WTC11 (cell line): ENCODE data around the gene BMP5. TPM values are rescaled to one million over a fixed set of nuclear protein-coding genes. Genes with fewer than 3 reads are reported as not detected.

ENCODE experiments used
- ATAC-seq: fragments of 200-7000 bp; cut with Tn5 transposase; 2 replicates; pipeline ENCODE4 v1.10.0; 2021; ENCODE audit warnings: mild to moderate bottlenecking, moderate library complexity
- CTCF ChIA-PET: fragments of 300-600 bp; sonication (Branson Sonifier 250); formaldehyde crosslinking; loops from one replicate; lab custom pipeline; 2021; ENCODE audit warnings: antibody characterized with exemption; lab: Charles Lee
- POLR2A ChIA-PET: fragments of 350-600 bp; sonication (Branson Sonifier 250); formaldehyde crosslinking; loops from one replicate; lab custom pipeline; 2021; ENCODE audit warnings: antibody characterized with exemption; lab: Charles Lee
- DNase-seq: peaks from one replicate; pipeline ENCODE4 v3.0.0; 2021; ENCODE audit warnings: low spot score
- H3K27ac Mint-ChIP-seq: 2 replicates; pipeline ENCODE4 v1.8.0; 2021; ENCODE audit warnings: mixed read lengths
- H3K27me3 Mint-ChIP-seq: 2 replicates; pipeline ENCODE4 v1.8.0; 2021; ENCODE audit warnings: low read depth, mild to moderate bottlenecking, moderate library complexity, mixed read lengths
- H3K36me3 Mint-ChIP-seq: 2 replicates; pipeline ENCODE4 v1.8.0; 2021; ENCODE audit warnings: mixed read lengths
- H3K4me1 Mint-ChIP-seq: 2 replicates; pipeline ENCODE4 v1.8.0; 2022; ENCODE audit warnings: mixed read lengths
- H3K4me3 Mint-ChIP-seq: 2 replicates; pipeline ENCODE4 v1.8.0; 2021; ENCODE audit warnings: mild to moderate bottlenecking, moderate library complexity, mixed read lengths
- H3K9me3 Mint-ChIP-seq: 2 replicates; pipeline ENCODE4 v1.8.0; 2021; ENCODE audit warnings: mixed read lengths
- ELF4 ChIP-seq: sonication (generic); formaldehyde crosslinking; IDR thresholded peaks from 2 replicates; pipeline ENCODE4 v1.8.1; 2022; ENCODE audit warnings: low read depth, mild to moderate bottlenecking, moderate library complexity, missing genetic modification reagents
- ERG ChIP-seq: fragments of 250-450 bp; sonication (Bioruptor Pico); IDR thresholded peaks from 2 replicates; pipeline ENCODE4 v1.8.0; 2021; ENCODE audit warnings: mild to moderate bottlenecking
- GABPB1 ChIP-seq: sonication (generic); formaldehyde crosslinking; IDR thresholded peaks from 2 replicates; pipeline ENCODE4 v1.8.1; 2023; ENCODE audit warnings: mild to moderate bottlenecking, missing genetic modification reagents
- GTF2I ChIP-seq: fragments of 250-450 bp; sonication (Bioruptor Pico); conservative IDR thresholded peaks from 2 replicates; pipeline ENCODE4 v1.4.0; 2021; ENCODE audit warnings: mild to moderate bottlenecking
- IRF1 ChIP-seq: sonication (generic); formaldehyde crosslinking; IDR thresholded peaks from 2 replicates; pipeline ENCODE4 v1.8.0; 2023; ENCODE audit warnings: missing genetic modification reagents
- MYBL2 ChIP-seq: sonication (generic); formaldehyde crosslinking; IDR thresholded peaks from 2 replicates; pipeline ENCODE4 v1.8.1; 2023; ENCODE audit warnings: mild to moderate bottlenecking, moderate library complexity, missing genetic modification reagents
- NFE2L1 ChIP-seq: sonication (generic); formaldehyde crosslinking; IDR thresholded peaks from 2 replicates; pipeline ENCODE4 v1.8.1; 2023; ENCODE audit warnings: missing genetic modification reagents
- NR1H2 ChIP-seq: sonication (generic); formaldehyde crosslinking; IDR thresholded peaks from 2 replicates; pipeline ENCODE4 v1.9.0; 2021; ENCODE audit warnings: mild to moderate bottlenecking, moderate library complexity, missing genetic modification reagents
- PRDM15 ChIP-seq: sonication (generic); formaldehyde crosslinking; IDR thresholded peaks from 2 replicates; pipeline ENCODE4 v1.8.0; 2022; ENCODE audit warnings: missing genetic modification reagents
- RELA ChIP-seq: sonication (generic); formaldehyde crosslinking; IDR thresholded peaks from 2 replicates; pipeline ENCODE4 v1.8.1; 2022; ENCODE audit warnings: missing genetic modification reagents, mild to moderate bottlenecking, borderline replicate concordance
- SMAD4 ChIP-seq: sonication (generic); formaldehyde crosslinking; IDR thresholded peaks from 2 replicates; pipeline ENCODE4 v1.8.0; 2022; ENCODE audit warnings: mild to moderate bottlenecking, missing genetic modification reagents
- TCF7 ChIP-seq: sonication (generic); formaldehyde crosslinking; IDR thresholded peaks from 2 replicates; pipeline ENCODE4 v1.8.0; 2022; ENCODE audit warnings: mild to moderate bottlenecking, low read depth, missing genetic modification reagents, moderate library complexity
- ZNF423 ChIP-seq: fragments of 250-450 bp; sonication (Bioruptor Pico); IDR thresholded peaks from 2 replicates; pipeline ENCODE4 v2.1.2; 2022; ENCODE audit warnings: mild to moderate bottlenecking, moderate library complexity
- ZNF532 ChIP-seq: fragments of 250-450 bp; sonication (Bioruptor Pico); IDR thresholded peaks from 2 replicates; pipeline ENCODE4 v1.9.0; 2021; ENCODE audit warnings: mild to moderate bottlenecking, borderline replicate concordance
- total RNA-seq: library from RNA; stranded (reverse); gene quantifications from 3 replicates; pipeline ENCODE4 v1.2.3, GENCODE V29; 2021
- TF ChIP-seq, protein P1 (sequence below): sonication (generic); formaldehyde crosslinking; IDR thresholded peaks from 2 replicates; pipeline ENCODE4 v1.8.0; 2022; ENCODE audit warnings: mild to moderate bottlenecking, missing genetic modification reagents
- TF ChIP-seq, protein P2 (sequence below): sonication (generic); formaldehyde crosslinking; IDR thresholded peaks from 2 replicates; pipeline ENCODE4 v1.8.1; 2022; ENCODE audit warnings: low read depth, missing genetic modification reagents, borderline replicate concordance
- TF ChIP-seq, protein P3 (sequence below): sonication (generic); formaldehyde crosslinking; conservative IDR thresholded peaks from 2 replicates; pipeline ENCODE4 v1.8.1; 2022; ENCODE audit warnings: mild to moderate bottlenecking, missing genetic modification reagents

Gene BMP5
- total RNA-seq, 1 experiment from 2014 or later, result not detected

- Mint-ChIP-seq H3K27ac (no peak overlapping the region), H3K4me3 (no peak overlapping the region), H3K27me3 (no peaks in the 10 kb centered on the region), H3K4me1 (peaks cover 36% of the 10 kb centered on the region), H3K36me3 (no peaks in the 10 kb centered on the region), H3K9me3 (no peaks in the 10 kb centered on the region)
- DNase-seq (no peak), ATAC-seq (no peak)
- TF ChIP-seq, protein P1, sequence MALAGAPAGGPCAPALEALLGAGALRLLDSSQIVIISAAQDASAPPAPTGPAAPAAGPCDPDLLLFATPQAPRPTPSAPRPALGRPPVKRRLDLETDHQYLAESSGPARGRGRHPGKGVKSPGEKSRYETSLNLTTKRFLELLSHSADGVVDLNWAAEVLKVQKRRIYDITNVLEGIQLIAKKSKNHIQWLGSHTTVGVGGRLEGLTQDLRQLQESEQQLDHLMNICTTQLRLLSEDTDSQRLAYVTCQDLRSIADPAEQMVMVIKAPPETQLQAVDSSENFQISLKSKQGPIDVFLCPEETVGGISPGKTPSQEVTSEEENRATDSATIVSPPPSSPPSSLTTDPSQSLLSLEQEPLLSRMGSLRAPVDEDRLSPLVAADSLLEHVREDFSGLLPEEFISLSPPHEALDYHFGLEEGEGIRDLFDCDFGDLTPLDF (CRISPR knock-in tag), result no peak
- TF ChIP-seq GTF2I (CRISPR knock-in tag) (no peak), NR1H2 (no peak), GABPB1 (CRISPR knock-in tag) (no peak), PRDM15 (CRISPR knock-in tag) (no peak), ZNF532 (no peak), RELA (CRISPR knock-in tag) (no peak), IRF1 (CRISPR knock-in tag) (no peak), ELF4 (CRISPR knock-in tag) (no peak), SMAD4 (CRISPR knock-in tag) (no peak), ERG (no peak), ZNF423 (CRISPR knock-in tag) (no peak), MYBL2 (CRISPR knock-in tag) (no peak), NFE2L1 (CRISPR knock-in tag) (no peak), TCF7 (CRISPR knock-in tag) (no peak)
- TF ChIP-seq, protein P2, sequence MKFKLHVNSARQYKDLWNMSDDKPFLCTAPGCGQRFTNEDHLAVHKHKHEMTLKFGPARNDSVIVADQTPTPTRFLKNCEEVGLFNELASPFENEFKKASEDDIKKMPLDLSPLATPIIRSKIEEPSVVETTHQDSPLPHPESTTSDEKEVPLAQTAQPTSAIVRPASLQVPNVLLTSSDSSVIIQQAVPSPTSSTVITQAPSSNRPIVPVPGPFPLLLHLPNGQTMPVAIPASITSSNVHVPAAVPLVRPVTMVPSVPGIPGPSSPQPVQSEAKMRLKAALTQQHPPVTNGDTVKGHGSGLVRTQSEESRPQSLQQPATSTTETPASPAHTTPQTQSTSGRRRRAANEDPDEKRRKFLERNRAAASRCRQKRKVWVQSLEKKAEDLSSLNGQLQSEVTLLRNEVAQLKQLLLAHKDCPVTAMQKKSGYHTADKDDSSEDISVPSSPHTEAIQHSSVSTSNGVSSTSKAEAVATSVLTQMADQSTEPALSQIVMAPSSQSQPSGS (CRISPR knock-in tag), result no peak
- TF ChIP-seq, protein P3, sequence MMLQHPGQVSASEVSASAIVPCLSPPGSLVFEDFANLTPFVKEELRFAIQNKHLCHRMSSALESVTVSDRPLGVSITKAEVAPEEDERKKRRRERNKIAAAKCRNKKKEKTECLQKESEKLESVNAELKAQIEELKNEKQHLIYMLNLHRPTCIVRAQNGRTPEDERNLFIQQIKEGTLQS (CRISPR knock-in tag), result no peak
- CTCF ChIA-PET, result no interaction called here
- POLR2A ChIA-PET, result no interaction called here
These were observed 96.7 kb downstream of the BMP5 start for GRCh38 chr6:55778705-55779104.
